Liver (tissue), 3 donors: Measurements from ENCODE around the gene DNMT3A.
A peak's percentile ranks its signal among the peaks of the same experiment; 100 is the strongest.

Experiments used
- GABPA ChIP-seq, 2 donors: IDR thresholded peaks in 1 of 2; conservative IDR thresholded peaks in 1 of 2; 2 replicates each; pipeline ENCODE4 v1.6.1; 2016; ENCODE audit warnings: antibody characterized with exemption in 2 of 2, mild to moderate bottlenecking in 1 of 2, moderate library complexity in 1 of 2
- HNF4G ChIP-seq: IDR thresholded peaks from 2 replicates; pipeline ENCODE4 v1.6.1; 2016; ENCODE audit warnings: antibody characterized with exemption
- MAX ChIP-seq: IDR thresholded peaks from 2 replicates; pipeline ENCODE4 v1.6.1; 2016; ENCODE audit warnings: antibody characterized with exemption
- RAD21 ChIP-seq, 2 donors: IDR thresholded peaks; 2 replicates each; pipeline ENCODE4 v1.6.1; 2016; ENCODE audit warnings: antibody characterized with exemption in 2 of 2, mild to moderate bottlenecking in 2 of 2
- SP1 ChIP-seq: IDR thresholded peaks from 2 replicates; pipeline ENCODE4 v1.6.1; 2018; ENCODE audit warnings: antibody characterized with exemption, mild to moderate bottlenecking
- TAF1 ChIP-seq: conservative IDR thresholded peaks from 2 replicates; pipeline ENCODE4 v1.6.1; 2016; ENCODE audit warnings: antibody characterized with exemption, mild to moderate bottlenecking
- YY1 ChIP-seq: IDR thresholded peaks from 2 replicates; pipeline ENCODE4 v1.6.1; 2016; ENCODE audit warnings: antibody characterized with exemption, mild to moderate bottlenecking
- TF ChIP-seq, protein P1 (sequence below): fragments of 150-350 bp; IDR thresholded peaks from 2 replicates; pipeline ENCODE4 v1.5.1; 2017; ENCODE audit warnings: improper control_type of control experiment, low read depth, low read length; ENCODE audit not compliant: missing input control
- TF ChIP-seq, protein P2 (sequence below): IDR thresholded peaks from 2 replicates; pipeline ENCODE4 v1.6.1; 2016; ENCODE audit warnings: antibody characterized with exemption, mild to moderate bottlenecking
- TF ChIP-seq, protein P3 (sequence below): IDR thresholded peaks from 2 replicates; pipeline ENCODE4 v1.6.1; 2016; ENCODE audit warnings: antibody characterized with exemption
- donor health status: healthy.
- donor health status: healthy.

- TF ChIP-seq, protein P1, sequence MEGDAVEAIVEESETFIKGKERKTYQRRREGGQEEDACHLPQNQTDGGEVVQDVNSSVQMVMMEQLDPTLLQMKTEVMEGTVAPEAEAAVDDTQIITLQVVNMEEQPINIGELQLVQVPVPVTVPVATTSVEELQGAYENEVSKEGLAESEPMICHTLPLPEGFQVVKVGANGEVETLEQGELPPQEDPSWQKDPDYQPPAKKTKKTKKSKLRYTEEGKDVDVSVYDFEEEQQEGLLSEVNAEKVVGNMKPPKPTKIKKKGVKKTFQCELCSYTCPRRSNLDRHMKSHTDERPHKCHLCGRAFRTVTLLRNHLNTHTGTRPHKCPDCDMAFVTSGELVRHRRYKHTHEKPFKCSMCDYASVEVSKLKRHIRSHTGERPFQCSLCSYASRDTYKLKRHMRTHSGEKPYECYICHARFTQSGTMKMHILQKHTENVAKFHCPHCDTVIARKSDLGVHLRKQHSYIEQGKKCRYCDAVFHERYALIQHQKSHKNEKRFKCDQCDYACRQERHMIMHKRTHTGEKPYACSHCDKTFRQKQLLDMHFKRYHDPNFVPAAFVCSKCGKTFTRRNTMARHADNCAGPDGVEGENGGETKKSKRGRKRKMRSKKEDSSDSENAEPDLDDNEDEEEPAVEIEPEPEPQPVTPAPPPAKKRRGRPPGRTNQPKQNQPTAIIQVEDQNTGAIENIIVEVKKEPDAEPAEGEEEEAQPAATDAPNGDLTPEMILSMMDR: peak; percentile 20
- TF ChIP-seq, protein P2, sequence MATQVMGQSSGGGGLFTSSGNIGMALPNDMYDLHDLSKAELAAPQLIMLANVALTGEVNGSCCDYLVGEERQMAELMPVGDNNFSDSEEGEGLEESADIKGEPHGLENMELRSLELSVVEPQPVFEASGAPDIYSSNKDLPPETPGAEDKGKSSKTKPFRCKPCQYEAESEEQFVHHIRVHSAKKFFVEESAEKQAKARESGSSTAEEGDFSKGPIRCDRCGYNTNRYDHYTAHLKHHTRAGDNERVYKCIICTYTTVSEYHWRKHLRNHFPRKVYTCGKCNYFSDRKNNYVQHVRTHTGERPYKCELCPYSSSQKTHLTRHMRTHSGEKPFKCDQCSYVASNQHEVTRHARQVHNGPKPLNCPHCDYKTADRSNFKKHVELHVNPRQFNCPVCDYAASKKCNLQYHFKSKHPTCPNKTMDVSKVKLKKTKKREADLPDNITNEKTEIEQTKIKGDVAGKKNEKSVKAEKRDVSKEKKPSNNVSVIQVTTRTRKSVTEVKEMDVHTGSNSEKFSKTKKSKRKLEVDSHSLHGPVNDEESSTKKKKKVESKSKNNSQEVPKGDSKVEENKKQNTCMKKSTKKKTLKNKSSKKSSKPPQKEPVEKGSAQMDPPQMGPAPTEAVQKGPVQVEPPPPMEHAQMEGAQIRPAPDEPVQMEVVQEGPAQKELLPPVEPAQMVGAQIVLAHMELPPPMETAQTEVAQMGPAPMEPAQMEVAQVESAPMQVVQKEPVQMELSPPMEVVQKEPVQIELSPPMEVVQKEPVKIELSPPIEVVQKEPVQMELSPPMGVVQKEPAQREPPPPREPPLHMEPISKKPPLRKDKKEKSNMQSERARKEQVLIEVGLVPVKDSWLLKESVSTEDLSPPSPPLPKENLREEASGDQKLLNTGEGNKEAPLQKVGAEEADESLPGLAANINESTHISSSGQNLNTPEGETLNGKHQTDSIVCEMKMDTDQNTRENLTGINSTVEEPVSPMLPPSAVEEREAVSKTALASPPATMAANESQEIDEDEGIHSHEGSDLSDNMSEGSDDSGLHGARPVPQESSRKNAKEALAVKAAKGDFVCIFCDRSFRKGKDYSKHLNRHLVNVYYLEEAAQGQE: no peak
- TF ChIP-seq TAF1: no peak
- TF ChIP-seq GABPA (IDR thresholded peaks at IDR 0.05 in 1 of 2, conservative IDR thresholded peaks at IDR 0.05 in 1 of 2): no peak
- peak; percentile 37 to 64 for TF ChIP-seq RAD21 (IDR thresholded peaks at IDR 0.05)
- peak; percentile 25 for TF ChIP-seq SP1
- TF ChIP-seq, protein P3, sequence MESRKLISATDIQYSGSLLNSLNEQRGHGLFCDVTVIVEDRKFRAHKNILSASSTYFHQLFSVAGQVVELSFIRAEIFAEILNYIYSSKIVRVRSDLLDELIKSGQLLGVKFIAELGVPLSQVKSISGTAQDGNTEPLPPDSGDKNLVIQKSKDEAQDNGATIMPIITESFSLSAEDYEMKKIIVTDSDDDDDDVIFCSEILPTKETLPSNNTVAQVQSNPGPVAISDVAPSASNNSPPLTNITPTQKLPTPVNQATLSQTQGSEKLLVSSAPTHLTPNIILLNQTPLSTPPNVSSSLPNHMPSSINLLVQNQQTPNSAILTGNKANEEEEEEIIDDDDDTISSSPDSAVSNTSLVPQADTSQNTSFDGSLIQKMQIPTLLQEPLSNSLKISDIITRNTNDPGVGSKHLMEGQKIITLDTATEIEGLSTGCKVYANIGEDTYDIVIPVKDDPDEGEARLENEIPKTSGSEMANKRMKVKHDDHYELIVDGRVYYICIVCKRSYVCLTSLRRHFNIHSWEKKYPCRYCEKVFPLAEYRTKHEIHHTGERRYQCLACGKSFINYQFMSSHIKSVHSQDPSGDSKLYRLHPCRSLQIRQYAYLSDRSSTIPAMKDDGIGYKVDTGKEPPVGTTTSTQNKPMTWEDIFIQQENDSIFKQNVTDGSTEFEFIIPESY: no peak
- no peak for TF ChIP-seq YY1
- TF ChIP-seq HNF4G: no peak
- TF ChIP-seq MAX: no peak
Measured at GRCh38 chr2:25373269-25373981, 31.7 kb upstream of the DNMT3A start.
